Measurements from ENCODE around the gene DCTPP1. TPM values are rescaled to one million over a fixed set of nuclear protein-coding genes. Genes with fewer than 3 reads are reported as not detected.
"Not testable (repeated sequence)": the region's sequence is repeated elsewhere in the genome, so short reads cannot be mapped to it uniquely, and the experiment has no call there.

DCTPP1 gene
- polyA plus RNA-seq, 12 donors: 20.0 to 42.3 (median 25.0) TPM; not detected in 1

DNA sequence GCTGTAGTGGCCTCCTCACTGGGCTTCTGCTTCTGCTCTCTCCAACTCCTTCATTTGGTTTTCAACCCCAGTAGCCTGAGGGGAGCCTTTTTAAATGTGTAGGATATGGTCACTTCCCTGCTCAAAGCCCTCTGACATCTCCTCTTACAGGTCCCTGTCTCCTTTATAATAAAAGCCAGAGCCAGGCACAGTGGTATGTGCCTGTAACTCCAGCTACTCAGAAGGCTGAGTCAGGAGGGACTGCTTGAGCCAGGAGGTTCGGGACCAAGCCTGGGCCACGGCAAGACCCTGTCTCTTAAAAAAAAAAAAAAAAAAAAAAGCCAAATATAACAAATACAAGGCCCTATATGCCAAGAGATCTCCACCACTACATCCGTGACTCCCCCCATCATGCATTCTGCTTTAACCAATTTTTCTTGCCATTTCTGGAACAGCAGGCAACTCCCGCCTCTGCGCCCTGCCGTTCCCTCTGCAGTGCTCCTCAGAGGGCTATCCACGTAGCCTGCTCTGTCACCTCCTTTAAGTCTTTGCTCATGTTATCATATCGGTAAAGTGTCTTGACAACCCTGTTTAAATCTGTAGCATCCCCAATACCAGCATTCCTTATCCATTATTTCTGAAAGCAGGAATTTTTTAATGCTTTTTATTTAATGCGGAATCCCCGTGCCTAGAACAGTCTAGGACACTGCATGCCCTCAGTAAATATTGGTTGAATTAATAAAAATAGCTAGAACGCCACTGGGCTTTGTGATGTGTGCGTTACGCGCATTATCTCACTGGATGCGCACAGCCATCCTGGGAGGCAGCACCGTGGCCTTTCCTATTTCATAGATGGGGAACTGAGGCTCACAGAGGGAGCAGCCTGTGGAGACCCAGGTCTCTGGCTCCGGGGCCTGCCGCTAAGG, 13.0 kb downstream of the DCTPP1 start:
- DNase-seq: no peak

DNA sequence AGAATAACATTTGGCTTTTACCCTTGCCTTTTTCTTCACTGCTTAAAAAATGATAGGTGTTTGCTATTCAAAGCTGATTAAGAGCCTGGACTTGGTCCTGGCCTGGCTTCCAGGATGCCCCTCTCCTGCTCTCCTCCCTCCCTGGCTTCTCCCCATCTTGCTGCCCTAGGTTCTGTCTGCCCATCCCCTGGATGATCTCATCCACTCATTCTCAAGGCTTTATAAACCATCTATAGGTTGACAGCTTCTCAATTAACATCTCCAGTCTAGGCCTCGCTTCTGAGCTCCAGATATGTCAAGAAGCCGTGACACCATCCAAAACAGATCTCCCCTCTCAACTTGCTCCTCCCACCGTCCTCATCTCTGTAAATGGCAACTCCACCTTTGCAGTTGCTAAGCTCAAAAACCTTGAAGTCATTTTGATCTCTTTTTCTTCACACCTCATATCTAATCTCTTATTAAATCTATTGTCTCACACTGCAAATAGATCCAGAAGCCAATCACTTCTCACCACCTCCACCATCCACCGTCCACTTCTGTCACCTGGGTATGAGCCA, 13.7 kb downstream of the DCTPP1 start:
- no peak for DNase-seq

DNA sequence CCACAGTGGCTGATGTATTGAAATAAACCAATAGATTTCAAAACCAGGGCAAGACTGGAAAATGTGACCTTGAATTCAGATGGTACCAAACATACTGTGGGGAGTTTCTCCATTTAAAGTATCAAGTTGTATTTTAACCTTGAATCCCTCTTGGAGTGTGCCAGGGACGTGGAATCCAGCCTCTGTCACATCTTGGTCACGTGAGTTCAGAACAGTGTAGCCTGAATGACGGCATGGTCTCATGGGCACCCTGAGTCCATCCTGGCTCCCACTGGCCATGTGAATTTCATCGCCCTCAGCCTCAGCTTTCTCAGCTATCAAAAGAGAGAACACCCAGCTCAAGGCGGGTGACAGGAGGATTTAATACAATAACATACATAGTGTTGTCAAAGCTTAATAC, 15.7 kb downstream of the DCTPP1 start:
- DNase-seq: no peak

DNA sequence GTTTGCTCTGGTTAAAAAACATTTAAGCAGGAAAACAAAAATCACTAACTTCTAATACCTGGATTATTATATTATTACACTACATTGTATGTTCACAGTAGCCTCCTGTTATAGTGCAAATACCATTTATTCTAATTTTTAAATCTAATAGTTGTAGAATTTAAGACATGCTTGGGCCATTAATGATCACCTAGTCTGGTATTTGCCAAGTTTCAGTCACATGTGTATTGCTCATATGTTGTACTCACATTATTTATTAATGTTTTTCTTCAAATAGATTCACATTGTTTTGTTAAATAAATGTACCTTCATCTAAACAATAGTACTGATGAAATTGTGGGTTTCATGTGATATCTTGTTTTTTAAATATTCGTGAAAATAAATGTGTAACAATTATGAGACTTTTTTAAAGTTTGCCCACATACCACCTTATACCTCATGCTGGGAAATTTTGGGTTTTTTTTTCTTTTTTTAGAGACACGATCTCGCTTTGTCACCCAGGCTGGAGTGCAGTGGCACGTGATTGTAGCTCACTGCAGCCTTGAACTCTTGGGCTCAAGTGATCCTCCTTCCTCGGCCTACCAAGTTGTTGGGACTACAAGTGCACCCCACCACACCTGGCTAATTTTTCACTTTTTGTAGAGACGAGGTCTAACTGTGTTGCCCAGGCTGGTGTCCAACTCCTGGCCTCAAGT, 16.6 kb downstream of the DCTPP1 start:
- no peak for DNase-seq

DNA sequence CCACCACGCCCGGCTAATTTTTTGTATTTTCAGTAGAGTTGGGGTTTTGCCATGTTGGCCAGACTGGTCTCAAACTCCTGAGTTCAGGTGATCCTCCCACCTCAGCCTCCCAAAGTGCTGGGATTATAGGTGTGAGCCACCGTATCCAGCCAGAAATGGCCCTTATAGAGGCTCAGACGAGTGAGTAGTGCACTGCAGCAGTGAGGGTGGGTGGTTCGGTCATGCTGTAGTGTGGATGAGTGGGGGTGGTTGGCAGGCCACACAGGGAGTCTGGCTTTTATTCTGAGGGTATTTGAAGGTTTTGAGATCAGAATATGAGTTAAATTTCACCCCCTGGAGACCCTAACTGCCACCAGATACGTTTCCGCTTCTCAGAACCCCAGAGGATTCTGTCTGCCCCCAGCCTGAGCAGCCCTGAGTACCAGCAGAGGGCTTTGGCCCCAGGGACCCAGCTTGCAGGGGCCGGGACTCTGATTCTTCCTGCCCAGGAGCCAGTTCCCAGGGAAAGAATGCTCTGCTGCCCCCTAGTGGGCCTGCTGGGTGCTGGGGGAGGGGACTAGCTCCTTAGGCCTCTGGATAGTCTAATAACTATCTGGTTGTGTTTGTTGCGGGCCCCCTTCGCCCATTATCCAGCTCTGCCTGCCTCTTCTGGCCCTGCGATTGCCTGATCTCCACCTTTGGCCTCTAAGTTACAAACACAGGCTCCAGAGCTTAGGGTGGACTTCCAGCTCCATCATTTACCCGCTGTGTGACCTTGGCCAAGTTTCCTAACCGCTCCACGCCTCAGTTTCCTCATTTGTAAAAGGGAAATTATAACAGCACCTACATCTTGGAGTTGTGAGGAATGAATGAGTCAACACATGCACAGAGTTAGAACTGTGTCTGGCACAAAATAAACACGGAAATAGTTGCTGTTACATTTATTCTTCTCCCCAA, 20.4 kb downstream of the DCTPP1 start:
- peak; percentile 93 for DNase-seq

DNA sequence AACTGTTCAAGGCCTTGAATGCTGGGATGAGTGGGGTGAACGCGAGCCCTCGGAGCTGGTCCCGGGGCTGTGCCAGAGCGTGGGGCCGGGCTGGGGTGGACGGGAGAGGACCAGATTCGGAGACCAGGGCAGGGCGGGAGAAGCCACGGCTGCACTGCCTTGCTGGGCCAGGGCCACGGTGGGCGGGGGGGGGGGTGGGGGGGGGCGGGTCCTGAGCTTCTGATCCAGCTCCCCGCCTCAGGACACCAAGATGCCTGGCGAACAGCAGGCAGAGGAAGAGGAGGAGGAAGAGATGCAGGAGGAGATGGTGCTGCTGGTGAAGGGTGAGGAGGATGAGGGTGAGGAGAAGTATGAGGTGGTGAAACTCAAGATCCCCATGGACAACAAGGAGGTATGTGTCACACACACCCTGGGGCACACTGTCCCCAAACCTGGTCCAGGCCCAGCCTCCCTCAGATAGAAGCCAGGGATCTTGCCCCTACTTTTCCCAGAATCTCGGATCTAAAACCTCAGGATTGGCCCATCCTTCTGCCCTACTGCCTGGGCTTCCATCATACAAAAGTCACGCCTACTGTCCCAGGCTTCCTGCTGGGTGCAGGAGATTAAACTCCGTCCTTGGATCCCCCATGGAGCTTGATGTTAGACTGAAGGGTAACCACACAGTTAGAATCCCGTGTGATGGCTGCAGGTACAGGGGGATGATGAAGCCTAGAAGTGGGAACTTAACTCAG, 21.9 kb downstream of the DCTPP1 start:
- no peak for DNase-seq

DNA sequence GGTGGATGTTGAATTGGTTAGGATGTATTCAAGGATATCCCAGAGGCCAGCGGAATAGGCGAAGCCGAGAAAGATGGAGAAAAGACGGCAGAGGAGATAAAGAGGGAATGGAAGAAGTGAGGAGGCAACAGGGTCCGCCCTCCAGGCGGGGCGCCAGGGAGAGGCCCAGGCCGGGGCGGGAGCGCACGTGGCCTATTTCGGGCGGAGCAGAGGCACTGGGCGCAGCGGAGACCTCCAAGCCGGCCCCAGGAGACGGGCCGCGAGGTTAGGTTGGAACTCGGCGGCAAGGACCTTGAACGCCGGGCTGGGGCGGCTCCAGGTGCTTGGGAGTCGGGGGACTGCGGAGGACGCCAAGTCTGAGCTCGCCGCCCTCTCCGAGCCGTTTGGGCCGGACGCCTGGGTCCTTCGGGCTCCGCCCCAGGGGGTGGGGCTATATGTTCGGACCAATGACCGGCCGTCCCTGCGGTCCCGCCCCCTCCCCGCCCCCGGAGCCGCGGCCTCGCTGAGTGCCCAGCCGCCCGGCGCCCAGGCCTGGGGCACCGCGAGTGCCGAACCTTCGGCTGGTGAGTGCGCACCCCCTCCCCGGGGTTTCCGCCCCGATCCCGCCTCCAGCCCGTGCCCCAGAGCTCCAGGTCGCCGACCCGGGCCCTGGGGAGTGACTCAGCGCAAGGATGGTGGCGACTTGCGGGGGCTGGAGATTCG, 22.6 kb downstream of the DCTPP1 start, which contains the start of gene ZNF771:
ZNF771 (plus strand) TSS at position 505 of the 702 bp plus-strand sequence. CDS start 448 bp downstream, outside the sequence.
- DNase-seq: peak; percentile 95

DNA sequence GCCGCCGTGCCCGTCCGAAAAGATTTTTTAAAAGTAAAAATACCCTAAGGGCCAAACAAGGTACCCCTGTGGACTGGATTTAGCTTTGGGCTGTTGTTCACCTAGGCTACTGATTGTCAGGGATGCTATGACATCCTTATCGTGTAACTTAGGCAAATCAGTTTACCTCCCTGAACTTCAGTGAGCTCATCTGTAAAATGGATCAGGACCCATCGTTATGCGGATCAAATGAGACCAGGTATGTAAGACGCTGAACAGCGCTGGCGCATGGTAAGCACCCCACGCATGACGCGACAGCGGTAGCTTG, 23.1 kb downstream of the DCTPP1 start:
- DNase-seq: no peak

DNA sequence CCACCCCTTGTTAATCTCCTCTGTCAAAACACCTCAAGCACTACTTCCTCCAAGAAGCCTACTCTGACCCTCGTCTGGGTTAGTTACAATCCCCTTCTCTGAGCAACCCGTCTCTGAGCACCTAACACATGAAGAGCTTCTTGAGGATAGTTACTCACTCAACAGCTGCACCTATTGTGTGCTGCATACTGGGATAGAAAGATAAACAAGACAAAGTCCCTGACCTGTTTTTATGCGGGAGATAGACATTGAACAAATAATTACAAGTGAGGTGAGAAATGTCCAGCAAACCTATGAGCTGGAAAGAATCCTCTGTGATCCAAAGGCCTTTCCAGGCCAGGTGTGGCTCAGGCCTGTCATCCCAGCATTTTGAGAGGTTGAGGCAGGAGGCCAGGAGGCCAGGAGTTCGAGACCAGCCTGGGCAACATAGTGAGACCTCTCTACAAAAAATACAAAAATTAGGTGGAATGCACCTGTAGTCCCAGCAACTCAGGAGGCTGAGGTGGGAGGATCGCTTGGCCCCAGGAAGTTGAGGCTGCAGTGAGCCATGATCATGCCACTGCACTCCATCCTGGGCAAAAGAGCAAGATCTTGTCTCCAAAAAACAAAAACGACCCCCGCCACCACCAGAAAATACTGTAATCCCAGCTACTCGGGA, 27.9 kb downstream of the DCTPP1 start:
- no peak for DNase-seq

DNA sequence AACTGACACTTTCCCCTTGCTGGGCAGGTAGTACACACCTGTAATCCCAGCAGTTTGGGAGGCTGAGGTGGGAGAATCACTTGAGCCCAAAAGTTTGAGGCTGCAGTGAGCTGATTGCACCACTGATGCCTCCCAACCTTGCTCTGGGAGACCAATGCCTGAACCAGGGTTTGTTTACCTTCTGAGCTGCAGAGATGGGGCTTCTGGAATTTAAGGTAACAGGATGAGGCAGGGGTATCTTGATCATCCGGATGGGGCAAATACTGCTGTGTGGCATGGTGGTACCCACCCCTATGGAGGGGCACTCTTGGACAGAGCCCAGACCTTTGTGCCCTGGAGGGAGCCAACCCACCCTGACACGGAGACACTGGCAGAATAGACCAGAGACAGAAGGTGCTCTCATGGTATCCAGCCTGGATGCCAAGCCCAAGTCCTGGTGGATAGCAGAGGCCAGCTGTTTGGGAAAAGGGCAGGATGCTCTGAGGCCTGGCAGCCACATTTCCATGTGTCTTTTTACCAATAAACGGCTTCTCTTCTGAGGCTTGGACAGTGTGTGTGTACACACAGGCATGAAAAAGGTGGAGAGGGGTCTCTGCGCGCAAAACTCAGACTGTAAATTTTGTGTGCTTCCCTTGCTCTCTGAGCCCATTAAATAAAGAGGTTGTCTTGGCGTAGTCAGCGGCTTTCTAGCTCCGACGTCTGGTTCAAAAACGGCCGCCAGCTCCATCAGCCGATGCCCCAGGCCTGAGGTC, 30.2 kb downstream of the DCTPP1 start:
- no peak for DNase-seq

DNA sequence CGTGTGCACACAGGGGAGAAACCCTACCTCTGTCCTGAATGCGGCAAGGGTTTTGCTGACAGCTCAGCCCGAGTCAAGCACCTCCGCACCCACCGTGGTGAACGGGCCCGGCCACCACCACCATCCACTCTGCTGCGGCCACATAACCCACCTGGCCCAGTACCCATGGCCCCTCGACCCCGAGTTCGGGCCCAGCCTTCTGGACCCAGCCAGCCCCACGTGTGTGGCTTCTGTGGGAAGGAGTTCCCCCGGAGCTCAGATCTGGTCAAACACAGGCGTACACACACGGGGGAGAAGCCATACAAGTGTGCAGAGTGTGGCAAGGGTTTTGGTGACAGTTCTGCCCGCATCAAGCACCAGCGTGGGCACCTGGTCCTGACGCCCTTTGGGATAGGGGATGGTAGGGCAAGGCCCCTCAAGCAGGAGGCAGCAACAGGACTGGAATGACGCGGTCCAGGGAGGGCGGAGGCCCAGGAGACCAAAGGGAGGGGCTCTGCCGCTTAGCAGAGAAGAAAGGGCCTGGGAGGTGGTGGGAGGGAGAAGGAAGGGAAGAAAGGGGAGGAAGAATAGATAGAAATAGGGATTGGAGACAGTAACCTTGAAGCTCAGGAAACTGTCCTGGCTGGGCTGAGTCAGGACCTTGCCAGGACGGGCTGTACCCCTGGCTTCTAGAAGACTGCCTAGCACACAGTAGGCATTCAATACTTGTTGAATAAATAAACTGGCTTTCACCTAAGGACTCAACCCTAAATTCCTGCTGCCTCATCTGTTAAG, 31.0 kb downstream of the DCTPP1 start:
- DNase-seq: no peak

DNA sequence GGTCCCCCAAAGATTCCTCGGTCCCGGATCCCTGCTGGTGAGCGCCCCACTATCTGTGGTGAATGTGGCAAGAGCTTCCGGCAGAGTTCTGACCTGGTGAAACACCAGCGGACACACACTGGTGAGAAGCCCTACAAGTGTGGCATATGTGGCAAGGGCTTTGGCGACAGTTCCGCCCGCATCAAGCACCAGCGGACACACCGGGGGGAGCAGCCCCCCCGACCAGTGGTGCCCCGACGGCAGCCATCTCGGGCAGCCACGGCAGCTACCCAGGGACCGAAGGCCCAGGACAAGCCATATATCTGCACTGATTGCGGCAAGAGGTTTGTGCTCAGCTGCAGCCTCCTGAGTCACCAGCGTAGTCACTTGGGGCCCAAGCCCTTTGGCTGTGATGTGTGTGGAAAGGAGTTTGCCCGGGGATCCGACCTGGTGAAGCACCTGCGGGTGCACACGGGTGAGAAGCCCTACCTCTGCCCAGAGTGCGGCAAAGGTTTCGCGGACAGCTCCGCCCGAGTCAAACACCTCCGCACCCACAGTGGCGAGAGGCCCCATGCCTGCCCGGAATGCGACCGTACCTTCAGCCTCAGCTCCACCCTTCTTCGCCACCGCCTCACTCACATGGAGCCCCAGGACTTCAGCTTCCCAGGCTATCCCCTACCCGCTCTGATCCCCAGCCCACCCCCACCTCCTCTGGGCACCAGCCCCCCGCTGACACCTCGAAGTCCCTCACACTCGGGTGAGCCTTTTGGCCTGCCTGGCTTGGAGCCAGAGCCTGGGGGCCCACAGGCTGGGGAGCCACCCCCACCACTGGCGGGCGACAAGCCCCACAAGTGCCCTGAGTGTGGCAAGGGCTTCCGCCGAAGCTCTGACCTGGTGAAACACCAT, 31.8 kb downstream of the DCTPP1 start:
- DNase-seq: no peak

DNA sequence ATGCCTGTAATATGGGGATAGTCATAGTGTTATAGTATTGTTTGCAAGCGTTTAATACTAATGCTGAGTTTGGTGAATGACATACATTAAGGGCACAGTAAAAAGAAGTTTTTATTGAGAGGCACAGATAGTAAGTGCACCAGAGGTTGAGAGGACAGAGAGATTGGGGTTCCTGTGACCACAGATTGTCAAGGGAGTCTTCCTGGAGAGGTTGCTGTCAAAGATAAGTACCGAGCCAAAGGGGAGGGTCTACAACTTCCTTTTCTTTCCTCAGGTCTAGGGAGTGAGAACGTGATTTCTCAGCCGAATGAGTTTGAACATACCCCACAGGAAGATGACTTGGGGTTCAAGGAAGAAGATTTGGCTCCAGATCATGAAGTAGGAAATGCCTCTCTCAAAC, 32.8 kb downstream of the DCTPP1 start:
- DNase-seq: no peak

DNA sequence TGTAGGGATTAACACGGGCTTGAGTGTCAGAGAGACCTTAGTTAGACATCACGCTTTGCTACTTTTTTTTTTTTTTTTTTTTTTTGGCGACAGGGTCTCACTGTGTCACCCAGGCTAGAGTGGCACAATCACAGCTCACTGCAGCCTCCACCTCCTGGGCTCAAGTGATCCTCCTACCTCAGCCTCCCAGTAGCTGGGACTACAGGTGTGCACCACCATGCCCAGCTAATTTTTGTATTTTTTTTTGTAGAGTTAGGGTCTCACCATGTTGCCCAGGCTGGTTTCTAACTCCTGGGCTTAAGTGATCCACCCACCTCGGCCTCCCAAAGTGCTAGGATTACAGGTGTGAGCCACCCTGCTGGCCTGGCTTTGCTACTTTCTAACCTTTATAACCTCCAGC, 33.2 kb downstream of the DCTPP1 start:
- not testable (repeated sequence) for DNase-seq

DNA sequence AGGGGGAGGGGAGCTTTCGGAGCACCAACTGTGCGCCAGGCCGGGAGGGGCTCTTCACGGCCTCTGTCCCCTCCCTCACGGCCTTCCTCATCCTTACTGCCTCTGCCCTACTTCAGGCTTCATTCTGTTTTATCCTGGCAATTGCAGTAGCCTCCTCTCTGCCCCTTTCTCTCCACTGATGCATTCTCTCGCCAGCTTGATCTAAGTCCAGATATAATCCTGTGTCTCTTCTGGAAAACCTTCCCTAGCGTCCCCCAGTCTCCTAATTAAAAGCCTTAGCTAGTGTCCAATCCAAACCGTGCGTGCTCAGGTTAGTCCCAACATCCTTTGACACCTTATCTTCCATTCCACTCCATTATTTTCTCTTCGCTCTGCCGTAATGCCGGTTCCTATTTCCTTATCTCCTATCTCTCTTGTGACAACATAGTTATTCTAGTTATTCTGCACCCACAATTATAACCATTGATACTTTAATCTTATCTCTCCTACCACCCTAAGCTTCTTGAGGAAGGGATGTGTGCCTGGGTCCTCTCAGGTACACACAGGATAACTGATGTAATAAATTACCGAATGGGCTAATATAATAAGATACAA, 33.7 kb downstream of the DCTPP1 start:
- DNase-seq: no peak

DNA sequence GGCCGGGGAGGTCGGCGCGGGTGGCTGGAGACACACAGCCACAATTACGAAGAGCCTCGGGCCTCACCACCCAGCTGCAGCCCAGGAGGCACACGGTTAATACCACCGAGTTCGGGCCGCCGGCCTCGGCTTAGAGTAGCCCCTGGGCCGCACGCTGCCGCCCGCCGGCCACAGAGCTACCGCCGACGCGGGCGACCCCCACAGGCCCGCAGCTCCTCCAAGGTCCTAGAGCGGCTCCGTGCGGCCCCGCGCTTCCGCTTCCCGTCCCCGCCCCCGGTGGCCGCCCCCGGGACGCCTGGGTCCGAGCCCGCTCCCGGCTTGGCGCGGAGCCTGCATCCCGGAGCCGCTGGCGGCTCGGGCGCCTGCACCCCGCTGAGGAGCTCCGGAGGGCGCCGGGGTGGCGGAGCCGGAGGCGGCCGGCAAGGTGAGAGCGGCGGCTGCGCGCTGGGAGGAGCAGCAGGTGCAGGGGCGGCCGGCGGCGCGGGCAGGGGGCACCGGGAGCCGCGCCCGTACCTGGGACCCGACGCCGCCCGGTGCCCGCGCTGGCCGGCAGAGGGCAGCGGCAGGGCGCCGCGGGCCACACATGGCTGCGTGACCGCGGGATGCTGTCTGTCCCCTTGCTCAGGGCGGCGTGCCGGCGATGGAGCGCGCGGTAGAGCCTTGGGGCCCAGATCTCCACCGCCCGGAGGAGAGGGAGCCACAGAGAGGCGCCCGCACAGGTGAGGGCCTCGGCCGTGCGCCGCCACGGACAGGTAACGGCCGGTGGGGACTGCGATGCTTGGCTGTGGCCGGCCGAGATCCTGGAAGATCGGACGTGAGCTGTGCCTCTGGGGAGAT, 34.5 kb downstream of the DCTPP1 start, which contains the start of gene ZNF48:
ZNF48 (plus strand) TSS at position 266 of the 837 bp plus-strand sequence; CDS start at position 641, 375 bp downstream.
- peak; percentile 92 for DNase-seq
